Panc1 (cell line): ENCODE results near the gene PML.
"Not testable (repeated sequence)": the region's sequence is repeated elsewhere in the genome, so short reads cannot be mapped to it uniquely, and the experiment has no call there.

Experiments
- CTCF ChIP-seq: fragments of 450-650 bp; IDR thresholded peaks from 2 replicates; pipeline ENCODE4 v1.5.1; 2017; ENCODE audit warnings: mild to moderate bottlenecking
- POLR2AphosphoS5 ChIP-seq: IDR thresholded peaks from 2 replicates; pipeline ENCODE4 v1.6.1; 2012; ENCODE audit warnings: mild to moderate bottlenecking, low read depth, low read length, moderate library complexity
- REST ChIP-seq, 2 experiments: IDR thresholded peaks; 2 replicates each; pipeline ENCODE4 v1.6.1; 2011 to 2012; ENCODE audit warnings: low read depth in 2 of 2, control low read depth in 1 of 2, low read length in 1 of 2, mild to moderate bottlenecking in 1 of 2, moderate library complexity in 1 of 2; ENCODE audit not compliant: insufficient read depth in 1 of 2
- SIN3A ChIP-seq: IDR thresholded peaks from 2 replicates; pipeline ENCODE4 v1.6.1; 2012; ENCODE audit warnings: low read depth, mild to moderate bottlenecking, low read length, moderate library complexity, borderline replicate concordance; ENCODE audit not compliant: insufficient read depth
- TCF7L2 ChIP-seq: IDR thresholded peaks from 2 replicates; pipeline ENCODE4 v1.6.1; 2011; ENCODE audit warnings: mild to moderate bottlenecking, low read depth, low read length, inconsistent platforms

GRCh38 chr15:73975440-73976125 is 18.9 kb upstream of the PML start:
- not testable (repeated sequence) for TF ChIP-seq CTCF; POLR2AphosphoS5; REST (IDR thresholded peaks at IDR 0.05; ENCODE audit: insufficient read depth in 1 of 2, low read depth in 2 of 2, low read length in 1 of 2); SIN3A; TCF7L2
